Posterior cingulate gyrus (tissue), 11 donors: Measurements from ENCODE around the gene PTPRN2.
A peak's percentile ranks its signal among the peaks of the same experiment; 100 is the strongest.

ENCODE experiments used
- DNase-seq, 10 donors: peaks; one replicate each; pipeline versions ENCODE4 v3.0.0 to v3.0.0-alpha.2; 2020 to 2021; ENCODE audit warnings: mixed read lengths in 3 of 10
- intact Hi-C: fragments of 100-400 bp; cut with DNase I; formaldehyde crosslinking; loops from one replicate; pipeline ENCODE4 v1.15.1; 2023

The PTPRN2 gene

GRCh38 chr7:157691586-157692459 lies 895.8 kb downstream of the PTPRN2 start:
- DNase-seq = peak in 4 of 10 donors; percentile 15 to 84 (median 76)
- intact Hi-C loops = no loop called here

GRCh38 chr7:157690833-157691585 lies 896.6 kb downstream of the PTPRN2 start:
- DNase-seq = peak; percentile 37 to 91 (median 62)
- intact Hi-C loops = no loop called here

GRCh38 chr7:157690058-157690832 lies 897.4 kb downstream of the PTPRN2 start:
- intact Hi-C loops = no loop called here
- peak in 4 of 10 donors; percentile 14 to 83 (median 76) for DNase-seq

- intact Hi-C loops = loop anchor here (10.0 kb wide), 2 partner anchors 85 to 255 kb away; no protein-coding TSS in a partner anchor
- DNase-seq = peak in 4 of 10 donors; percentile 11 to 88 (median 77)
Measured at GRCh38 chr7:157689269-157690057, 898.2 kb downstream of the PTPRN2 start.

- DNase-seq = peak in 2 of 10 donors; percentile 12 to 69
- intact Hi-C loops = loop anchor here (10.0 kb wide), 2 partner anchors 84 to 254 kb away; no protein-coding TSS in a partner anchor
Measured at GRCh38 chr7:157688533-157689268, 898.9 kb downstream of the PTPRN2 start.

GRCh38 chr7:157687845-157688532 lies 899.6 kb downstream of the PTPRN2 start:
- intact Hi-C loops = loop anchor here (10.0 kb wide), 2 partner anchors 83 to 253 kb away; no protein-coding TSS in a partner anchor

GRCh38 chr7:157687158-157687557 lies 900.5 kb downstream of the PTPRN2 start:
- intact Hi-C loops = loop anchor here (10.0 kb wide), 2 partner anchors 82 to 252 kb away; no protein-coding TSS in a partner anchor
- DNase-seq = no peak

More at GRCh38 chr7:157687845-157688532, 899.6 kb downstream of the PTPRN2 start:
- DNase-seq = no peak

GRCh38 chr7:157686285-157686894 lies 901.2 kb downstream of the PTPRN2 start:
- intact Hi-C loops = loop anchor here (10.0 kb wide), 2 partner anchors 82 to 252 kb away; no protein-coding TSS in a partner anchor
- DNase-seq = peak in 2 of 10 donors; percentile 9 to 51

- DNase-seq = peak in 4 of 10 donors; percentile 27 to 87 (median 70)
- intact Hi-C loops = loop anchor here (10.0 kb wide), 2 partner anchors 81 to 251 kb away; no protein-coding TSS in a partner anchor
Measured at GRCh38 chr7:157685430-157686284, 902.0 kb downstream of the PTPRN2 start.

GRCh38 chr7:157684909-157685429 lies 902.7 kb downstream of the PTPRN2 start:
- peak in 3 of 10 donors; percentile 26 to 67 (median 46) for DNase-seq
- intact Hi-C loops = loop anchor here (10.0 kb wide), 2 partner anchors 80 to 250 kb away; no protein-coding TSS in a partner anchor

- DNase-seq = peak in 5 of 10 donors; percentile 13 to 81 (median 74)
- intact Hi-C loops = loop anchor here (10.0 kb wide), 2 partner anchors 80 to 250 kb away; no protein-coding TSS in a partner anchor
Measured at GRCh38 chr7:157684157-157684908, 903.3 kb downstream of the PTPRN2 start.

GRCh38 chr7:157683747-157684156 lies 903.9 kb downstream of the PTPRN2 start:
- DNase-seq = peak in 3 of 10 donors; percentile 8 to 56 (median 26)
- intact Hi-C loops = loop anchor here (10.0 kb wide), 2 partner anchors 79 to 249 kb away; no protein-coding TSS in a partner anchor

- peak in 3 of 10 donors; percentile 5 to 63 (median 53) for DNase-seq
- intact Hi-C loops = loop anchor here (10.0 kb wide), 2 partner anchors 78 to 248 kb away; no protein-coding TSS in a partner anchor
Measured at GRCh38 chr7:157682946-157683746, 904.5 kb downstream of the PTPRN2 start.
